ENCODE data around the gene SLC26A1.

GRCh38 chr4:974668-975067, 18.5 kb downstream of the SLC26A1 start:
- no peak for TF ChIP-seq CTCF (IDR thresholded peaks at IDR 0.05; ENCODE audit: low read length)
- no peak for TF ChIP-seq EZH2 (IDR thresholded peaks at IDR 0.05; ENCODE audit: borderline replicate concordance, low read length)
